ENCODE data around the gene PHACTR2.
"Not testable (repeated sequence)": the region's sequence is repeated elsewhere in the genome, so short reads cannot be mapped to it uniquely, and the experiment has no call there.

Gene PHACTR2

DNA sequence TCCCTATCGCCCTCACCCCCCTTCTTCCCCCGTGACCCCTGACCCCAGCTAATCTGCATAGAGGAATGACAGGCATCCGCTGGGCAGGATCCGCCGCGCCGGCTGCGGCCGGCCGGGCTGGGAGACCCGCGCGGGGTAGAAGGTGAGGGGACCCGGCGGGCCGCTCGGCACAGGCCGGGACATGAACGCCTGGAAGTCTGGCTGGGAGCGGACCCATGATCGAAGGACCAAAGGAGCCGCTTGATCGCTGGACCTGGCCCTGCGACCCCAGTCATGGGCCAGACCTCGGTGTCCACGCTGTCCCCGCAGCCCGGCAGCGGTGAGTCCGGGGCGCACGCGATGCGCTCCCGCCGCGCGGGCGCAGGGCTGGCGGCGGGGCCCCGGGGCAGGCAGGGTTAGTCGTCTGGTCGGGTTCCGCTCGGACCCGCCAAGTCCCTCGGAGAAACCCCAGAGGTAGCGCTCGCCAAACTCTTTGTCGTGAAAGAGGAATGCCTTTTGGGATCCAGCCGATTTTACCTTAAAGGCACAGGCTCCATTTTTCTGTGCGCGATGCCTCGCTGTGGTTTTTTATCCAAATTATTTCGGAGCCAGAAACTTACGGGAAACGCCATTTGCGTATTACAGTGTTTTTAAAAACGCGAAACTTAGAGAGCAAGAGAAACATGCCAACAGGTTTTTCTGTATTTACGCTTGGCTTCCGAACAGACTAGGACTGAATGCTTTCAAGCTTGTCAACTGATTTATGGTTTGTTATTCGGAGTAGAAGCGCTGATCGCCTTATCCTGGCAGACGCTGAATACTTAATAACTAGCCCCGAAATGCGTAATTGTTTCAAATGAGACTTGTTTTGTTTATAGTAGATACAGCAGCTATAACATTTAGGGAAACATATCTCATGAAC, at the start of gene PHACTR2:
PHACTR2 (plus strand) TSS at position 75 of the 901 bp plus-strand sequence; CDS start at position 274, 199 bp downstream.
- DNase-seq = peak; percentile 27 to 54

DNA sequence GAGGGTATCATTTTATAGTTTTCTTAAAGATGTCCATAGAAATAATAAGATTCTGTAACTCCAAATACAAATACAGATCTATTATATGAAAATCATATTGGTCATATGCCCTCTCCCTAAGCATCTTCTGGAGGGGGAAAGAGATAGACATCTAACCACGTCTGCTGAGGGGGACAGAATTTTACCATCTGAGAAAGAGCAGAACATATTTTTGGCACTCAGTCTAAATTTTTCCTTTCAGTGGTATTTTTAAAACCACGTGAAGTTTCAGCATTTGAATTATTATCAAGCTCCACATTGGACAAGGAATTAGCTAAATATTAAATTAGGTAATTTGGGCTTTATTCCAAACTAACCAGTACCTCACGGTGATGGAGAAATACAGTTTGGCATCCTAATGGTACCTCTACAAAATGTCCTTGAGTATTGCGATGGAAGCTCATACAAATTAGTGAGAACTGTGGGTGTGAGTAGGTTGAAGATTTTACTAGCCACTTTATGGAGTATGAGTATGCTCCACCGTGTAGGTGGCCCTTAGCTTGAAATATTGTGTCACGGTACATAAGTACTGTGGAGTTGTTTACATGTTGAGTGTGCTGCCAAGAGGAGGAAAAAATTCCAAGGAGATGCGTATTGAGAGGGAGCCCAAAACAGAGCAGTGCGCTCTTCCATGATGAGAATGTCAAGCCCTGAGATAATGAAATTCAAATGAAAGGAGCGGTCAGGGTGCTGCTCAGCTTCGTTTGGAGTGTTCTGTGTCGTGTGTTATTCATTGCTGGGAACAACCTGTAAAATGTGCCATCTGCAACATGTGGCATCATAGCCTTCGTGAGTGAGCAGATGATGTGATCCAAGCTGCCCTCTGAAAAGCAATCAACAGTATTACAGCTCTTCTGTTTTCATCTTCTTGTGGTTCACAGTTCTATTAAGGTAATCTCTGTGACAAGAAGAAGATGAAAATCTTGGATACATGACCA, 48.4 kb upstream of the PHACTR2 start:
- no peak for DNase-seq

DNA sequence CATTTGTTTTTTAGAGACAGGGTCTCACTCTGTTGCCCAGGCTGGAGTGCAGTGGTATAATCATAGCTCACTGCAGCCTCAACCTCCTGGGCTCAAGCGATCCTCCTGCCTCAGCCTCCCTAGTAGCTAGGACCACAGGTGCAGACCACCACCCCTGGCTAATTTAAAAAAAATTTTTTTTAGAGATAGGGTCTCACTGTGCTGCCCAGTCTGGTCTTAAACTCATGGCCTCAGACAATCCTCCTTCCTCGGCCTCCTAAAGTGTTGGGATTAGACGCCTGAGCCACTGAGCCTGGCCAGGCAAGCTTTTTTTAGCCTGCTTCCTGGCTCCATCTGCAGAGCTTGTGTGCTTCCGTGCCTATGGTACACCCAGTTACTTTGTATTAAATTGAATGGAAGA, 46.6 kb upstream of the PHACTR2 start:
- not testable (repeated sequence) for DNase-seq

DNA sequence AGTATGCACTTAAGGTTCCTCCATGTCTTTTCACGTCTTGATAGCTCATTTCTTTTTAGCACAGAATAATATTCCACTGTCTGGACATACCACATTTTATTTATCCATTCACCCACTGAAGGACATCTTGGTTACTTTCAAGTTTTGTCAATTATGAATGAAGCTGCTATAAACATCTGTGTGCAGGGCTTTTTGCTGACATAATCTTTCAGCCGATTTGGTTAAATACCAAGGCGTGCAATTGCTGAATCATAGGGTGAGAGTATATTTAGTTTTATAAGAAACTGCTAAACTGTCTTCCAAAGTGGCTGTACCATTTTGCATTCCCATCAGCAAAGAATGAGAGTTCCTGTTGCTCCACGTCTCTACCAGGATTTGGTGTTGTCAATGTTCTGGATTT, 44.9 kb upstream of the PHACTR2 start:
- DNase-seq = no peak

DNA sequence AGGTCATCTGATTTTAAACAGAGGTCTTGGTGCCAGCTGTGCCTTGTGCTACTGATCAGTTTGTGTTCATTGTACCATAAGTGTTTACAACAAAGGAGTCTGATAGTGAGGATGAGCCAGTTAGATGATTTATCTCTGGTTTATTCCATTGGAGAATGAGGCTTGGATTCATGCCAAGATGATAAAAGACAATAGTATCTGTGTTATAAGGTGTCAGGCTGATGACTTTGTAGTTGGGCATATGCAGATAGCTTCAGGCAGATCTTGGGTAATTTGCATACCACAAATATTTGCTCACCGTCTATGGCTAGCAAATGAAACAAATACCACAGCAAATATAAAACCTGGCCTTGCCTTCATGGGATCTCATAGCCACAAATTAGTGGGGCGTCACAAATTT, 43.3 kb upstream of the PHACTR2 start:
- no peak for DNase-seq

DNA sequence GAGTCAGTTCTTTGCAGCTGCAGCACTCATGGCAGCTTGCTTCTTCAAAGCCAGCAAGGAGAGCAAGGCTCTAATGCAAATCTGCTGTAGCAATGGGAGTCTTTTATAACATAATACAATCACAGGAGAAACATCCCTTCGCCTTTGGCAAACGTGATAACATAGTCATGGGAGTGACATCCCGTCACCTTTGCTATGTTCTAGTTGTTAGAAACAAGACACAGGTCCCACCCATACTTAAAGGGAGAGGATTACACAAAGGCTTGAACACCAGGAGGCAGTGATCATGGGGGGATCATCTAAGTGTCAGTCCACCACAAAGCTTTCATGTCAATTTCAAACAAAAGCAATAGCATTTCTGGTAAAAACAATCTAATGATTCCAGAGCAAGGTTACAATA, 40.1 kb upstream of the PHACTR2 start:
- DNase-seq = no peak

DNA sequence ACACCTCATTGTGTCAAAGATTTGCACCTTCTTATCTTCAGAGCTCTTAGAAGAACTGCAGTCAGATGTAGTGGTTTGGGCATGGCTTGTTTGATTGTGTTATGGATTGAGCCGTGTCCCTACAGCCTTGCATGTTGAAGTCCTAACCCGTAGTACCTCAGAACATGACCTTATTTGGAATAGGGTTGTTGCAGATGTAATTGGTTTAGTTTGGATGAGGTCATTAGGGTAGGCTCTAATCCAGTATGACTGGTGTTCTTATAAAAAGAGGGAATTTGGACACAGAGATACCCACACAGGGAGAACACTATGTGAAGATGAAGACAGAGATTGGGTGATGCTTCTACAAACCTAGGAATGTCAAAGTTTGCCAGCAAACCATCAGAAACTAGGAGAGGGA, 35.4 kb upstream of the PHACTR2 start:
- DNase-seq = no peak

DNA sequence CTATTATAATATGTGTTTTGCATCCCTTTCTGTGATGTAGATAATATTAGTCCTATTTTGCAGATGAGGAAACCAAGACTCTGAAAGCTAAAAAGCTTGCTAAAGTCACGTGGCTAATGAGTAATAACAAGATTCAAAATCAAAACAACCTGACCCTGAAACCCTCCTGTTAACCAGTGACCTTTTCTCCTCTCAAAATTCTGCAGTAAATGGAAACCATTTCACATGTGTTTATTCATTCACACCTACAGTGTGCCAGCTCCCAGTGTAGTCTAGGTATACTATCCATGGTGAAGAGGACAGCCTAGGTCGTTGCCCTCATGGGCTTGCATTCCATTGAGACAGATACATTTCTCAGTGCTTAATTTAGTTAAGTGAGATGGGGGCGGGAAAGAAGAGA, 30.6 kb upstream of the PHACTR2 start:
- DNase-seq = no peak

DNA sequence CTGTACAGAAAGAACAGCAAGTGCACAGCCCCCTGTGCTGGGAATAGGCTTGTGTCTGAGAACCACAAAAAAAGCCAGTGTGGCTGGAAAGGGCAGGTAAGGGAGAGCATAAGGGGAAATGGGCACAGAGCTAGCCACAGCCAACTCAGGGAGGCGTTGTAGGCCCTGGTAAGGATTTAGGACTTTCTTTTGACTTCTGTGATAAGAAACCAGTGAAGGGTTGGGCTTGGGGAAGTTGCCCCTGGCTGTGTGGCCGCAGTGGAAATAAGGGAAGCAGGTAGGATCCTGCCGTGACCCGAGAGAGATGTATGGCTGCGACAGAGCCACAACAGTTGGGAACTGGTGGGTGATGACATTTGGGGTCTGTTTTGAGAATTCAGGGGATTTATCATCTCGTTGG, 30.0 kb upstream of the PHACTR2 start:
- no peak for DNase-seq

DNA sequence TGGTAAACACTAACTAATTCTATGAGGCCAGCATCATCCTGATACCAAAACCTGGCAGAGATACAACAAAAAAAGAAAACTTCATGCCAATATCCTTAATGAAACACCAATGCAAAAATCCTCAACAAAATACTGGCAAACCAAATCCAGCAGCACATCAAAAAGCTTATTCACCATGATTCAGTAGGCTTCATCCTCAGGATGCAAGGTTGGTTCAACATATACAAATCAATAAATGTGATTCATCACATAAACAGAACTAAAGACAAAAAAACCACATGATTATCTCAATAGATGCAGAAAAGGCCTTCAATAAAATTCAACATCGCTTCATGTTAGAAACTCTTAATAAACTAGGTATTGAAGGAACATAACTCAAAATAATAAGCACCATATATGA, 28.4 kb upstream of the PHACTR2 start:
- not testable (repeated sequence) for DNase-seq

DNA sequence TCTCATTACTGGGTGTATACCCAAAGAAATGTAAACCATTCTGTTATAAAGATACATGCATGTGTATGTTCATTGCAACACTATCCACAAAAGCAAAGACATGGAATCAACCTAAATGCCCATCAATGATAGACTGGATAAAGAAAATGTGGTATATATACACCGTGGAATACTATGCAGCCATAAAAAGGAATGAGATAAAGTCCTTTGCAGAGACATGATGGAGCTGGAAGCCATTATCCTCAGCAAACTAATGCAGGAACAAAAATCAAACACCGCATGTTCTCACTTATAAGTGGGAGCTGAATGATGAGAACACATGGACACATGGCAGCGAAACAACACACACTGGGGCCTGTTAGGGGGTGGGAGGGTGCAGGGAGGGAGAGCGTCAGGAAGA, 26.4 kb upstream of the PHACTR2 start:
- DNase-seq = not testable (repeated sequence)

DNA sequence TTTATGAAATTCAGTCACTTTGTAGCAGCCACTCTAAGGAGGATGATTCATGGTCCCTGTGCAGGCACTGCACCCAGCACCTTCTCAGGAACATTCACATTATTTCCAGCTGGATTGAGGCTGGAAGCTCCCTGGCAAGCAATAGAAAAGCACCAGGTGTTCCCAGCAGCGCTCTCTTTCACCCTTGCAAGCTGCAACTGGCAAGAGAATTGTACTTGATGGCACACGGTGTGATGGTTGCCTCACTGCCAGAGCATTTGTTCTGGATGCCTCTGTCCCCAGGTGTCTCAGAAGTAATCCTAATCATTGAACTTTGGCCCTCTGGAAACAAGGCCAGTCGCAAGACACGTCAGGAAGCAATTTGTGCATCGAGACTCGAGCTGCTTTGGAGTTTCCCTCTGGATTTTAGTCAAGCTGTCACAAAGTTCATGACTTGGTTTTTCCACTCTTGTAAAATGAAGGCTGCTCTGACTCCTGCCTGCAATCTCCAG, 24.9 kb upstream of the PHACTR2 start:
- peak; percentile 31 to 53 for DNase-seq

DNA sequence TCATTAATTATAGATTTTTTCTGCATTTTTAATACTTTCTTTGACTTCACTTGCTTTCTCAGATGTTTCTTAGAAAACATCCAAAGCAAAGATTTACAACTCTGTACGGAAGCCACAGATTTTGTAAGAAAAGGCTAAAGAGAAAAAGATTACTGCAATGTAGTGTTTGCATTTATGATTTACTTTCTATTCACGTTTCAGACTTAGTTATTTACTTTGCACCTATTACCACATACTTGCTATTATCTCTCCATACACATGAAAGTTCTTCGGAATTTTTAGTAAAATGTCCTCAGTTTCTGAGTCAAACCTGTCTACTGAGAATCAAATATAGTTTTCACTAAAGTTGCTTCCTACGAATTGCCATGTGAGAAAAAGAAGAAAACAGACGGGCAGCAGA, 22.2 kb upstream of the PHACTR2 start:
- DNase-seq = no peak

DNA sequence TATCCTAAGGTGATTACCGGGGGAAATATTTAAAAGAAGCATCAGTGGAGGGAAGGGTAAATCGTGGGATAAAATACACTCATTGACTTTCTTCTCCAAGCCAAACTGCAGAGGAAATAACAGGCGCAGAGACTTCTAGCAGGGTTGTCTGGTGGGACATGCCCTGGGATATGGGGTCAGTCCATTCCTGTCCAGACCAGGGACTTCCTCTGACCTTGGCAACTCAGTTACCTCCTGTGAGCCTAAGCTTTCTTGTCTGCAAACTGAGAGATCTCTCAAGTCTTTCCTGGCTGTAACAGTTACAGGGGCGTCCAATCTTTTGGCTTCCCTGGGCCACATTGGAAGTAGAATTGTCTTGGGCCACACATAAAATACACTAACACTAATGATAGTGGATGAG, 21.7 kb upstream of the PHACTR2 start:
- DNase-seq = no peak

DNA sequence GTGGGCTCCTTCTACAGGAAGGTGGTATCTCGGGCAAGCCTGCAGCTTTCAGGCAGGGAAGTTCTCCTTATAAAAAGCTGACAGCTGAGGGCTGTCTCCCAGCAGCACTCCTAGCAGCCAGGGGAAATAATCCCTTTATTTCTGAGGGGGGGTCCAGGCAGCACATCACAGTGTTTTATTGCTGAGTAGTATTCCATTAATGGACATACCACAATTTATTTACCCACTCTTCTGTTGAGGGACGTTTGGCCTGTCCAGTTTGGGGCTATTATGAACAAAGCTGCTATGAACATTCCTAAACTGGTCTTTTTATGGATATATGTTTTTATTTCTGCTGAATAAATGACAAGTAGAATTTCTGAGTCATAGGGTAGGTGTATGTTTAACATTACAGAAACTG, 20.0 kb upstream of the PHACTR2 start:
- no peak for DNase-seq

DNA sequence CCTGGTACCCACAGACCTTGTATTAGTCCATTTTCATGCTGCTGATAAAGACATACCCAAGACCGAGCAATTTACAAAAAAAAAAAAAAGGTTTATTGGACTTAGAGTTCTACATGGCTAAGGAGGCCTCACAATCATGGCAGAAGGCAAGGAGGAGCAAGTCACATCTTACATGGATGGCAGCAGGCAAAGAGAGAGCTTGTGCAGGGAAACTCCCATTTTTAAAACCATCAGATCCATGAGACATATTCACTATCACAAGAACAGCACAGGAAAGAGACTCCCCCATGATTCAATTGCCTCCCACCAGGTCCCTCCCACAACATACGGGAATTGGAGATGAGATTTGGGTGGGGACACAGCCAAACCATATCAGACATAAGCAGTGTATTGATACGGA, 17.6 kb upstream of the PHACTR2 start:
- DNase-seq = not testable (repeated sequence)

DNA sequence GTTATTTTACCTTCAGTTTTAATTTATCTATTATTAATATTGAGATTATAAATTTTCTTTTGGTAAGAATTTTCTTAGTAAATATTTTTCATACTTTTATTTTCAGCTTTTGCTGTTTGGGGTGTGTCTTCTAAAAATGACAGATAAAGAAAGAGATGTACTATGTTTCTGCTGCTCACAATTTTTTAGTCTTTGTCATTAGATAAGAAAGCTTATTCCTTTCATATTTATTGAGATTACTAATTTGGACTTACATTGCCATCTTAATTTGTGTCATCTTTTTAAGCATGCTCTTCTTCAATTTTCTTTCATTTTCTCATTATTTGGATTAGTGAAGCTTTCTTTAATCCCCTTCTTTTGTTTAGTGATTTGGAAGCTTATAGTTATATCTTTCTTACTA, 13.6 kb upstream of the PHACTR2 start:
- DNase-seq = no peak

DNA sequence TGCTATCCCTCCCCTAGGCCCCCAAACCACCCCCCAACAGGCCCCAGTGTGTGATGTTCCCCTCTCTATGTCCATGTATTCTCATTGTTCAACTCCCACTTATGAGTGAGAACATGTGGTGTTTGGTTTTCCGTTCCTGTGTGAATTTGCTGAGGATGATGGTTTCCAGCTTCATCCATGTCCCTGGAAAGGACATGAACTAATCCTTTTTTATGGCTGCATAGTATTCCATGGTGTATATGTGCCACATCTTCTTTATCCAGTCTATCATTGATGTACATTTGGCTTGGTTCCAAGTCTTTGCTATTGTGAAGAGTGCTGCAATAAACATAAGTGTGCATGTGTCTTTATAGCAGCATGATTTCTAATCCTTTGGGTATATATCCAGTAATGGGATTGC, 11.8 kb upstream of the PHACTR2 start:
- not testable (repeated sequence) for DNase-seq

DNA sequence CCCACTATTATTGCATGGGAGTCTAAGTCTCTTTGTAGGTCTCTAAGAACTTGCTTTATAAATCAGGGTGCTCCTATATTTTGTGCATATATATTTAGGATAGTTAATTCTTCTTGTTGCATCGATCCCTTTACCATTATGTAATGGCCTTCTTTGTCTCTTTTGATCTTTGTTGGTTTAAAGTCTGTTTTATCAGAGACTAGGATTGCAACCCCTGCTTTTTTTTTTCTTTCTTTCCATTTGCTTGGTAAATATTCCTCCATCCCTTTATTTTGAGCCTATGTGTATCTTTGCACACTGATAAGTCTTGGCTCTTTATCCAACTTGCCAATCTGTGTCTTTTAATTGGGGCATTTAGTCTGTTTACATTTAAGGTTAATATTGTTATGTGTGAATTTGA, 8.3 kb upstream of the PHACTR2 start:
- not testable (repeated sequence) for DNase-seq

DNA sequence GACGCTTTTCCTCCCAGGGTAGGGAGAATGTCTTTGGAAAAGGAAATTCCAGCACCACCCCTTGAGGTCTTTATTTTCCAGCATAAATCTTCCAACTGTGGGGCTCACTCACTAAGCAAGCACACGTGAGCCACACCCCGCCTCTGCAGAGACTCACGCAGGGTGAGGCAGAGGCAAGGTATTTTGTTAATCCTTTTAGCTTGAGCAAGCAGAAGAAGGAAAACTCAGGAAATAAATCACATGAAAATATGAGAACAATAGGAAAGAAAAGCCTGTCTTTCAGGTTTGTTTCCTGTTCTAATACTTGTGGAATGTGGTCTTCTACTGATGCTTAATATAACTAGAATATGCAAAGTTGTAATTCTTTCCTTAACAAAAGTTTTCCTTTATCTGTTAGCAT, 4.1 kb upstream of the PHACTR2 start:
- DNase-seq = no peak

DNA sequence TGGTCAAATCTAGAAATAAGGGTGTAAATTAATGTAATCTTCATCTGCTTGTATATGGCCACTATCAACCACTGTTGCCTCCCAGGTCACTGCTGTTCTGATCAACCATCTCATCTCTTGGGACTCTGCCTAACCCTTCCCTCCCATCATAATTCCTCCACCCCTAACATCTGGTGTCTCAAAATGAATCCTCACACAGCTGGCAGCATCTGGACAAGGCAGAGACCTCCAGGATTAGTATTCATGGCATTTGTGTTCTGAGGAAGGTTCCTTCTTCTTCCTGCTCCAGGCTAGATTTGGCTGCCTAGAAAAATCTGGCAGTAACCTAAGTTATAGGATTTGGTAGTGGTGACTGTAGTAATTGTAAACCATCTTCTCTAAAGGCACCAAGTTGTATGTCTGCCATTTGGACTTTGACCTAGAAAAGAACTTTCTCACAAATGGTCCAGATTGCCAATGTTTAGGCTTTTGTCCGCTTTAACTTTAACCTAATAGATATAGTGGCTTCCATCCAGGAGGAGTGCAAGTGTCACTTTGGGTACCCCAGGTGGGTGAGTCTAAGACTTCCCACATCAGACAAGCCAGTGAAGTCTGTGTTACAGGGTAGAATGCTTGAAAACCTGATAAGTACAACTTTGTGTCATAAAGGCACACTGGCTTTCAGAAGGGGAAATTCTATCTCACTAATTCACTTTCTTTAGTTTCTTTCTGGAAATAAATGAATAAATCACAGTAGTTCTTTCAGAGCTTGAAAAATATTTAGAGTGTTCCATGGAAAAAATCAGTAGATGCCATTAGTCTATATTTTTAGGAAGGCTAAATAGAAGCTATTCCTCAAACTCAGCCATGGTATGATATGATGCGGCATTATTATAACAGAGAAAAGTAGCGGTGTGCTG, 3.0 kb upstream of the PHACTR2 start:
- DNase-seq = no peak

DNA sequence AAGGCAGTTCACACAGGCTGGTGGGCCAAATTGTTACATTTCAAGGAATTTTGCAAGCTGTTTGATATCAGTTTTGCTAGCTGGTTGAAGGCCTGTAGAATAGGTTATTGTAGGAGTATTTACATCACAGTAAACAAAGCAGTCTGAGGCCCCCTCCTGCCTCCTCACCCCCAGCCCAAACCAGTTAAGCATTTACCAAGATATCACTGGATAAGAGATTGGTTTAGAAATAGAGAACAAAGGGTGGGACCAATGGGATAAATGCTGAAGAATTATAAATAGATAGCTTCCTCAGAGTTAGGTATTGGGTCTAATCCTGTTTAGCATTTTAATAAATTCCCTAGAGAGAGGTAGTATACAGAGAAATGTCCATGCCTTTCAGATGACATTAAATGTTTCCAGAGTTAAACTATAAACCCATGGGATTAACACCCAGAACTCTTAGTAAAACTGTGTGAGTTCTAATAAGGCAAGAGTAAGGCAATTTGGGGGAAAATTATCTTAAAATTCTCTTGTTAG, 2.3 kb upstream of the PHACTR2 start:
- DNase-seq = no peak

All from inflammatory macrophage treated with lipopolysaccharide for 1 hour (primary cell).